Head of caudate nucleus (tissue), 42 donors: ENCODE data around the gene TRIM62.
A peak's percentile ranks its signal among the peaks of the same experiment; 100 is the strongest.

ENCODE experiments used
- DNase-seq, 42 donors: peaks; one replicate each; pipeline versions ENCODE4 v3.0.0 to v3.0.0-alpha.2; 2020 to 2021; ENCODE audit warnings: mixed read lengths in 7 of 42
- intact Hi-C: fragments of 100-400 bp; cut with DNase I; formaldehyde crosslinking; loops from one replicate; pipeline ENCODE4 v1.15.0; 2022

The TRIM62 gene

DNA sequence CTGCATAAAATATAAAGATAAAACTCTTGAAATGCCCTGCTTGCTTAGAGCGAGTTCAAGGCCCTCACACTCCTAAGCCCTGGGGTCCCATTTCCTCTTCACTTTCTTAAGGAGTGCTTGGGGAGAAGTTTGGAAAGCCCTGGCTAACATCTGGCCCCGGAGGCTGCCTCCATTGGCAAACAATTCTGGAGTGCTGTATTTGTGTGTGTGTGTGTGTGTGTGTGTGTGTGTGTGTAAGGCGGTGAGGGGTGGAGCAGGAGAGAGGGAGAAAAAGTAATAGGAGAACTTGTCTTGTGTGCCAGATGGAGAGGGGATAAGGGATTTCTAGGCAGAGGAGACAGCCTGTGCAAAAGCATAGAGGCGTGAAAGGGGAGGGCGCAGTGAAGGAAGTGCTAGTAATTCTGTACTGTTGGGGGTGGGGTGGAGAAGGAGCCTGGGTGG is 578 bp upstream of the TRIM62 start:
- DNase-seq = no peak
- intact Hi-C loops = loop anchor here (10.0 kb wide), 1 partner anchor 72 kb away; the partner anchor contains the start of gene ZNF362

DNA sequence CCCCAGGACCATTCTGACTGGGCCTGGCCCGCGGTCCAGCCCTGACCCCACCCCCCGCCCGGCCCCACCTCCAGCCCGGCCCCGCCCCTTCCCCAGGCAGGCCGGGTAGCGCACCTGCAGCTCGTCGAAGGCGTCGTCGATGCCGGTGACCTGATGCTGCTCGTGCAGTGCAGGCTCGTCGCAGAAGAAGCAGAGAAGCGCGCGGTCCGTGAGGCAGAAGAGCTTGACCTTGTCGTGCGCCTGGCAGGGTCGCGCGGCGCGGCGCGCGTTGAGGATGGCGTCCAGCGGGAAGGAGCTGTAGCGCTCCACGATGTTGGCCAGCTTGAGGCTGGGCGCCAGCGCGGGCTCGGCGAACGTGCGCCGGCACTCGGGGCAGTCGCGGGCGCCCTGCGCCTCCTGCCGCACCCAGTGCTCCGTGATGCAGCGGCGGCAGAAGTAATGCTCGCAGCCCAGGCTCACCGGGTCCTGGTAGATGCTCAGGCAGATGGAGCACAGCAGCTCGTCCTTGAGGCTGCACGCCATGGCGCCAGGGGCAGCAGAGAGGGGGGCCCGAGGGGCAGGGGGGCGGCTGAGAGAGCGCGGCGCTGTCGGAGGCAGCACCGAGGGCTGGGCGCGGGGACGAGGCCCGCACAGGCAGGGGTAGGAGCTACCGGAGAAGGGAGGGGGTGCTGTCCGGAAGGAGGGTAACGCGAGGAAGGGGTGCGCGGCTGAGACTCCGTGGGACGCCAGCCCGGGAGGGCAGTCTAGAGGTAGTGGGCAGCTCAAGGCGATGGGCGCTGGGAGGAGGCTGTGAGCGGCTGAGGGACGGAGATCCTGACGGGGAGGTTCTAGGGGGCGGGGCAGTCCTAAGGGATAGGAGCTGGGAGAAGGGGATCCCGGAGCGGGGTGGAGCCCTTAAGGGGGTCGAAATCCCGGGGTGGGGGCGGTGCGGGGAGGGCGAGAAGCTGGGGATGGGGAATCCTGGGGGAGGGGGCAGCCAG is 642 bp downstream of the TRIM62 start:
- intact Hi-C loops = loop anchor here (10.0 kb wide), 1 partner anchor 74 kb away; the partner anchor contains the start of gene ZNF362
- DNase-seq = peak in 29 of 42 donors; percentile 20 to 94 (median 45)

DNA sequence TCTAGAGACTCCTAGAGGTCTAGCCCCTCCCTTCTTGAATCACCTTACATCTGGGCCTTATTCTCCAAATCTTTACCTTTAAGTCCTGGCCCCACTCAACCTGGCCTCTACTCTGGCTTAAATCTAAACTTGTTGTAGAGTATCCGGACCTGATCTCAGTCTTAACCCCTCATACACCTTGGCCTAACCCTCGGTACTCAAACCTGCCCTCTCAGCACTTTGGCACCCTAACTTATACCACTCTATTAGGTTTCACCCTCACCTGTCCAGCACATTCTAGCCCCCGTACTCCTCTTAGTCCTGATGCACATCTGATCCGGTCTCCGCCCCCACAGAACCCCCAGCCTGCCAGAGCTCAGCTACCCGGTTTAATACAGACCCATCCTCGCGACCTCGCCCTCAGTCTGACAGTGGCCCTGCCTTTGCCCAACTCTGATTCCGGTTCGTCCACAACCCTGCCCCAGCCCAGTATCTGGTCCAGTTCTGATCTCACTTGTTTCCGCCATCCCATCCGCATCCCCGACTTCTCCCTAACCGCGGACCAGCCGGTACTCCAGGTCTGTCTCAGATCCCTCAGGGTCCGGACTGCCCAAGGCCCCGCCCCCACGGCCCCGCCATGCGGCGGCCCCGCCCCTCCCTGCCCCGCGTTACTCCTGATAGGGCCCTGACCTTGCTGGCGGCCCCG is 1.5 kb downstream of the TRIM62 start:
- DNase-seq = peak in 38 of 42 donors; percentile 77 to 95 (median 90)
- intact Hi-C loops = loop anchor here (10.0 kb wide), 1 partner anchor 74 kb away; the partner anchor contains the start of gene ZNF362

DNA sequence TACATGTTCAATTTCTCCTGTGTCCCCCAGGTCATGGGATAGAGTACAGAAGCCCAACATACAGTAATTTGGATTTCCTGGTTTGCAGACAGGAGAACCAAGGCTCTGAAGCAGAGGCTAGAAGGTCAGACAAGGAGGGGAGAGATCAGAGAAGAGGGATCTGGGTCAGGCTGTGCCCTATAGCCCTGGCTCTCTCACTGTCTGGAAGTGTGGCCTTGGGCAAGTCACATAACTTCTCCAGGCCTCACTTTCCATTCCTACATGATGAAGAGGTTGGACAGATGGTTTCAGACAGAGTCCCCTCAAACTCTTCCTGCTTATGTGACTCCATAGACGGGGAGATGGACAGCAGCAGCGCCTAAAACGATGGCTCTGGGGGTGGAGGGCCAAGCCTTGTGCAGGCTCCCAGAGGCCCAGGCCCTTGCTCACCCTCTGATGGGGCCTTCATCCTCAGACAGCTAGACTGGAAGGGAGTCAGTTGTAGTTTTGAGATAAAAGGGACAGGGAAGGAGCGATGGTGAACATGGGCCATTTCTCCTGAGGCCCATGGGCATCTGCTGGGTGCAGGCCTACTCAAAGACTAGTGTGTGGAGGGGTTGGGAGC is 2.9 kb downstream of the TRIM62 start:
- peak in 1 of 42 donors; percentile 17 for DNase-seq
- intact Hi-C loops = no loop called here

DNA sequence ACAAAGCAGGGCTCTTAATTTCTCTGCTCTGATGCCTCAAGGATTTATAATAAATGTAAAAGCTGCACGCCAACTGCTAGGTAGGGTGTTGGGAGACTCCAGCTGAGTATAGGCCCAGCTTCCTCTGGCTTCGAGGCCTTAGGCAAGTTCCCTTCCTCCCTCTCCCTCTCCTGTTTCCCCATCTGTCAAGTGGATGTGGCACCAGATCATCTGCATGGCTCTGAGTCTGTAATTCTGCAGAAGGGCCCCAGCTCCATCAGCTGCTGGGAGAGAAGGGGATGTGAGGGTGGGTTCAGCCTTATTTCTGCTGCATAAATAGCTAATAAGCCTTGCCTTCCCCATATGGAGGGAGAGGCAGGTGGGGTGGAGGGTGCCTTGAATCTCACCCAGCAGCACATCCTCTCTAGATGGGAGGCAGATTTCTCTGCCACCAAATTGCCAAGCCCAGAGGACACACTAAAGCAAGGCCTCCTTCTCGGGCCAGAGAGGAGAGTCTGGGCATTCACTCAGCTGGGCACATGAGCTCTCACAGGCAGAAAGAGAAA is 3.8 kb downstream of the TRIM62 start:
- intact Hi-C loops = no loop called here
- DNase-seq = peak in 1 of 42 donors; percentile 32

DNA sequence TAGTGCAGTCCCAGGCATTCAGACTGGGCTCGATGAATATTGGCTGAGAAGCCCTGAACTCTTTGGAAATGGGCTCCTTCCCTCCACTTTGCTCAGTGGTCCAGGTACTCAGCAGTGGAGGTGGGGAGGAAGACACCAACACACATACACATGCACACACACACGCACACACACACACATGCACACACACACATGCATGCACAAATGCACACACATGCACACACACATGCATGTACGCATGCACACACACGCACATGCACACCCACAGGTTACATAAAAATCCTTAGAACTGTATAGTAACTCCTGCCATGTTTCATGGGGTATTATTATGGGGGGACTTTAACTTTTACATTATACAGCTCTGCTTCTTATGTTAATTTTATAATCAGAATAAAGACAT is 5.0 kb downstream of the TRIM62 start:
- intact Hi-C loops = no loop called here

DNA sequence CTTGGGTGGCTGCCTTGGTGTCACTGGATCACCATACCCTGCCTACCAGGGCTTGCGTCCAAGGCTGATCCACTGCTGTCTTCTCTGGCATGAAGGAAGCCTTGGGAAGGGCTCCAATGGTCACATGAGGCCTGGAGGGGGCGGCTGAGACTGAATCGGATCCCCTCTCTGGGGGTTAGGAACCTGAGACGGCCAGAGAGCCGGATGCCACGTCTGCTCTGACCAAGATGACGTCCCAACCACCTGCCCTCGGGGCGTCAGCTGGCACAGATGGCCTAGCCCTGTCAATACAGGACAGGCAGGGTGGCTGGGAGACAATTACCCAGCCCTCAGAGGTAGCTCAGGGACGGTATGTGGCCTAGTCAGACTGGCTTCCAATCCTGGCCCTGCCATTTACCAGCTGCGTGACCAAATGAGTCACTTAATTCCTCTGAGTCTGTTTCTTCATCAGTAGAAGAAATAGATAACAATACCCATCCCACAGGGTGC is 5.4 kb downstream of the TRIM62 start:
- DNase-seq = peak in 26 of 42 donors; percentile 20 to 76 (median 42)
- intact Hi-C loops = no loop called here

More for the DNA sequence above, 5.0 kb downstream of the TRIM62 start:
- DNase-seq = peak in 1 of 42 donors; percentile 4

DNA sequence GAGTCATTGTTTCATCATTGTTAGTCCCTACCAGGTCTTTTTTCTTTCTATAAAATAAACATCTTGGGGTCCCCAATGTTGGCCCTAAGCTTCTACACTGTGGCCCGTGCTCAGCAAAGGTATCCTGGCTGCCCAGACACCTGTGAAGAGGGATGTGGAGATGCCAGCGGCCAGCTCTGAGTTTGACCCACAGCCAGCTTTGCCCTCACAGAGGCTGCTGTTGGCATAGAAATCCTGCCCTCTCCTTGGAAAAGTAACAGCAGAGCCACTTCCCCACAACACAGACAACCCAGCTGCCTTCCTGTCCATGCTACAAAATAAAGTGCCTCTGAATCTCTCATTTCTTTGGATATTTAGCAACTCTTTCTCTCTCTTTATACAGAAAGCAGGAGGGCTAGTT is 6.0 kb downstream of the TRIM62 start:
- intact Hi-C loops = no loop called here
- DNase-seq = no peak

DNA sequence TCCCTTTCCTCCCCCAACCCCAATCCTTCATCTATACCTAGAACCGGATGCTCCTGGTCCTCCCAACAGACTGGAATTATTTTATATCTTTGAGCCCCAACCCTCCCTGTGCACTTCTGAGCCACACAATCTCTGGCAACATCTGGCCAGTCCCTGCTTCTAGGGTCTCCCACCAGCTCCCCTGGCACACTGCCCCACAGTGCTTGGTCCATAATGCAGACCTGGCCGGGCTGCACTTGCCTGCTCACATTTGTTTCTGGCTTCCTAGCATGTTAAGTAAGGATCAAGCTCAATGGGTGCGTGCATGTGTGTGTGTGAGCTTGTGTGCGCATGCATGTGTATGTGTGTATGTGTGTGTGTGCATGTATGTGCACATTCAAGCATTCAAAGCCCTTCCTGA is 8.8 kb downstream of the TRIM62 start:
- intact Hi-C loops = no loop called here
- no peak for DNase-seq

DNA sequence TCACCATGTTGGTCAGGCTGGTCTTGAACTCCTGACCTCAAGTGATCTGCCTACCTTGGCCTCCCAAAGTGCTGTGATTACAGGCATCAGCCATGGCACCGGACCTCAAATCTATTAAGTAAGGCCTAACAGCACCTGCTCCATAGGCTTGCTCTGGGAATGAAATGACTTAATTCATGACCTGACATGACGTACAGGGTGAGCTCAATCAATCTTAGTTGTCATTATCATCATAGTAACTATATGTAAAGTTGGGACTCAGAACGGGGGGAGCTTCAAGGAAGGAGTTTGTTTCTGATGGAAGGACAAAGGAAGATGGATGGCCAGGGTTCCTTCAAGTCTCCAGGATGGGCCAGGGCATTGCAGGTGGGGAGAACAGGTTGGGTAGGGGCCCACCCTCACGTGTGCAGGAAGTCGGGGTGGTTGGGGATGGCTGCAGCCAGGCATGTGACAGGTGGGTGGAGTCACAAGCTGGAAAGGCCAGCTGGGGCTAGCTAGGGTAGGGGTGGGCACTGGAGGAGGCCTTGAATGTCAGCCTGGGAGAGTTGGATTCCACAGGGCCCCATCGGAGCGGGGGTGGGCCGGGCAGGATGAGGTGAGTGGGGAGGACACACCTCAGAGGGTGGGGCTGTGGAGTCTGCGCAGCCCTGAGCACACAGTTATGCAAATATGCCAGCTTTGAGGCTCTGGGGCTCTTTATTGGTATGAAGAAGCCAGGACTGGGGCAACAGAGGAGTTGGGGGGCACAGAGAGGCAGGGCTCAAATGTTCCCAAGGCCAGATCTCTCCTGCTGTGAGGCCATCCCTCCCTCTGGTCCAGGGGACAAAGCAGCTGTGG is 9.6 kb downstream of the TRIM62 start:
- no peak for DNase-seq
- intact Hi-C loops = no loop called here

DNA sequence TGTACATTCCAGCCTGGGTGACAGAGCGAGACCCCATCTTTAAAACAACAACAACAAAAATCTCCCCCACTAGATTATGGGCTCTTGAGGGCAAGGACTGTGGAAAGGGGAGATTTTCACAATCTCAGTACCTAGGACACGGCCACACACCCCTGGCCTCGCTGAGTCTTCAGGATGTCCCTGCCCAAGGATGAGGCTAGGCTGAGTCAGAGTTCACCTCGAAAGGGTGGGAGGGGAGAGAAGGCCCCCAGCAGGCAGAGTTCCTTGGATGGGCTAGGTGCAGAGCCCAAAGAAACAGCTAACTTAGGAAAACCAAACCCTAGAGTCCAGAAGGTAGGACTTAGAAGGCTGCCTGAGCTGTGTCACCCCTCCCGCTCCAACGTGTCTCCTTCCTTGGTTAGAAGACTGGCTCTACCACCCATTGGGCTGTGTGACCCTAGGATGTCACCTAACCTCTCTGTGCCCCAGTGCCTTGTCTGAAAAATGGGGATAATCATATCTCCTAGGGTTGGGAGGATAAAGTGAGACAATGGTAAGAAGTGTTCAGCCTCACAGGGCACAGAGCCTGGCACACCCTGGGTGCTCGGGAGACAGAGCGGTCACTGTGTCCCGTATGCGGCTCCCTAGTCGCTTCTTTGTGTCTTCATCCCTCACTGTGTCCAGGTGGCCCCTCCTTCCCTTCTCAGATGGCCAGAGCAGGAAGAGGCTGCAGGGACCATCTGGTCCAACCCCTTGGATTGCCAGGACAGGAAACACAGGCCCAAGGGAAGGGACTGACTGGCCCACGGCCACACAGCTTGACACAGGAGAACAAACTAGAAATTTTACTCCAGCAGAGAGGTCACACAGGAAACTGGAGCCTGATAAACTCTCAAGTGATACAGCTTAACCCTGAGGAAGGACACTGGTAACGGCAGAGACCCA is 11.2 kb downstream of the TRIM62 start:
- DNase-seq = peak in 38 of 42 donors; percentile 24 to 77 (median 54)
- intact Hi-C loops = no loop called here

DNA sequence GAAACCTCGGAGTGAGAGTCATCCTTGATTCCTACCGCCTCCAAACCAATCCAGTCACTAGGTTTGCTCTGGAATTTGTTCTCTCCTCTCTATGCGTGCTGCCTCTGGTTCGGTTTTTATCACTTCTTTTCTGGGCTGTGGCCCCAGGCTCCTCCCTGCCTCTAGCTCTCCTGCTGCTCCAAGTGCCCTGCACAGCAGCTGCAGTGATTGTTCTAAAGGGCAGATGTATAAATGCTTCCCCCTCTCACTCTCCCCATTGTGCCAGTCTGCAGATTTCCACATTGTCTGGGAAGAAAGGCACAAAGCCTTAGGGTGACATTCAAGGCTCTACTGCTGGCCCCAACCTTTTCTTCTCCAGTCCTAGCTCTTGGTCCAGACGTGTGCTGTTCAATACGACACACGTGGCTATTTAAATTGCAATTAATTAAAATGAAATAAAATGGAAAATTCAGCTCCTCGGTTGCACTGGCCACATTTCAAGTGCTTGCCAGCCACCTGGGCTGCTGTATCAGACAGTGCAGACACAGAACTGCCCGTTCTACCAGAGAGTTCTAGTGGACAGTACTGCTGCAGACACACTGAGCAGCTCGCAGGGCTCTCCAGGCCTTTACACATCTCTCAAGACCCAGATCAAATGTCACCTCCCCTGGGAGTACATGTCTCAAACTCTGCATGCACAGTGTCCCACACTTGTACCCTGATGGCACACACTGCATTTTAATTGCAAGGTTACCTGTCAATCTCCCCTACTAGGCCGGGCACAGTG is 12.4 kb downstream of the TRIM62 start:
- peak in 34 of 42 donors; percentile 33 to 81 (median 58) for DNase-seq
- intact Hi-C loops = no loop called here

DNA sequence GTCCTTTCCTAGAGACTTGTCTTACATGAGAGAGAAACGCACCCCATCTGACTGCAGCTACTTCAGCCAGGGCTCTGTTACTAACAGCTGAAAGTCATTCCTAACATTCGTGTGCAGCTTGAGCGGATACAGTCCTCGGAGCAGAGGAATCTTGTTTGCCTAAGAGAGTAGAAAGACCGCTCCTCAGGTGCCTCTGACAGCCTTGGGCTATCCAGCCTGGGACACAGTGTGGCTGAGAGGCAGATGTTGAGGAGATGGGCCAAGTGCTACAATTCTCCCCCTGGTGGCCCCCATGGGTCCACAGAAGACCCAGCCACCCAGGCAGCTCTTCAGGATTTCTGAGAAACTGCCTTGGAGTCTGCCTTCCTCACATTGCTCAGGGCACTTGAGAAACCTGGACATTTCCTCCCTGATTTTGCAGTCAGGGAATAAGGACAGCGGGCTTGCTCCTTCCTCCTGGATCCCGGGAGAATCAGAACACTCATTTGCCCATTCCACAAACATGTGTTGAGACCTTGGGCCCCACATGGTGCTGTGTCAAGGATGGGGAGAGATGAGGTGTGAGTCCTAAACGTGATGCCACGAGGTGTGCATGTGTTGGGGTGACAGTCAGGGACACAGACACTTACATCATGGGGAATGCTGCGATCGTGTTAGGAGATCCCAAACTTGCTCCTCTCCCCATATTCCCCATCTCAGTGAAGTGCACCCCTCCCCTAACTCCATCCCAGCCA is 13.1 kb downstream of the TRIM62 start:
- intact Hi-C loops = no loop called here
- no peak for DNase-seq

DNA sequence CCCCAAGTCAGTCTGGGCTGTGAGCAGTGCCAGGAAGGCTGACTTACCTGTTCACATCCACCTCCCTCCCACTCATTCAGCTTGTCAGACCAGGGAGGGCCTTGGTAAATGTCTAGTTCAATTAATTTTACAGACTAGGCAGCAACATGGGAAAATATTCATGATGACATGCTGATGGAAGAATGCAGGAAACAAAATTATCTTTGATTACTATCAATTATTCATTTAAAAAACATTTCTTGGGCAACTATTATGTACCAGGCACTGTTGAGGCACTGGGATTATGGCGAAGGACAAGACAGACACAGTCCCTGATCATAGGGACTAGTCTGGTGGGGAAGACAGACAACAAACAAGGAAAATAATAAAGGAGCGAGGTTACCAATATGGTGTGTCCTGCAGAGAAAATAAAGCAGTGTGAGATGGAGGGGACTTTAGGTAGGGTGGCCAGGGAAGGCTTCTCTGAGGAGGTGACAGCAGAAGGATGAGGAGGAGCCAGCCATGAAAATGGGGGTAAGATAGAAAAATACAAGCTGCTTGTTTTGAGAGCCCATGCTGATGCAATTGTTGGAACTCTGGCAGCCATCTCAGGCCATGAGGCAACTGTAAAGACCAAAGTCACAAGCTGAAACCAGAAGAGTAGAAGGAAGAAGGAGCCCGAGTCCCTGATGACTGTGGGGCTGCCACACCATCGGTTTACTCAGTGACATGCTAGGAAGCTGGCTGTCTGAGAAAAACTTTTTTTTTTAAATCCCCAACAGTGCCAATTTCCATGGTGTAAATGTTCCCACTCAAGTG is 14.0 kb downstream of the TRIM62 start:
- intact Hi-C loops = no loop called here
- no peak for DNase-seq

DNA sequence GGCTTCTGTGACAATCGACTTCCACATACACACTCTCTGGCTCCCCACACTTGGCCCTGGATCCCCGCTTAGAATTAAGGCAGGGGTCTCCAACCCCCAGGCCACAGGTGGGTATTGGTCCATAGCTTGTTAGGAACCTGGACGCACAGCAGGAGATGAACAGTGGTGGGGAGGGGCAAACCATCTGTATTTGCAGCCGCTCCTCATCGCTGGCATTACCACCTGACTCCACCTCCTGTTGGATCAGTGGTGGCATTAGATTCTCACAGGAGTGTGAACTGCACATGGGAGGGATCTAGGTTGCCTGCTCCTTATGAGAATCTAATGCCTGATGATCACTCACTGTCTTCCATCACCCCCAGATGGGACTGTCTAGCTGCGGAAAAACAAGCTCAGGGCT is 16.0 kb downstream of the TRIM62 start:
- intact Hi-C loops = no loop called here
- no peak for DNase-seq
